Colonic mucosa (tissue), 4 donors: ENCODE results near the gene ARCN1. TPM values are rescaled to one million over a fixed set of nuclear protein-coding genes. Genes with fewer than 3 reads are reported as not detected.
"Not testable (repeated sequence)": the region's sequence is repeated elsewhere in the genome, so short reads cannot be mapped to it uniquely, and the experiment has no call there.

Source experiments
- DNase-seq: peaks from one replicate; pipeline ENCODE4 v3.0.0-alpha.2; 2020
- H3K27ac ChIP-seq: fragments of 200-600 bp; one replicate; pipeline ENCODE4 v1.8.0; 2021
- H3K27me3 ChIP-seq: fragments of 200-600 bp; one replicate; pipeline ENCODE4 v1.8.0; 2021
- H3K36me3 ChIP-seq: fragments of 200-600 bp; one replicate; pipeline ENCODE4 v1.8.0; 2021
- H3K4me1 ChIP-seq: fragments of 200-600 bp; one replicate; pipeline ENCODE4 v1.8.0; 2021; ENCODE audit warnings: mild to moderate bottlenecking
- H3K4me3 ChIP-seq: fragments of 200-600 bp; one replicate; pipeline ENCODE4 v1.8.0; 2021
- H3K9ac ChIP-seq, 2 donors: one replicate each; pipeline ENCODE4 v1.7.0; 2013; ENCODE audit warnings: control low read depth in 2 of 2, low read depth in 2 of 2, low read length in 2 of 2
- H3K9me3 ChIP-seq: fragments of 200-600 bp; one replicate; pipeline ENCODE4 v1.8.0; 2021
- CTCF ChIP-seq: fragments of 200-600 bp; IDR thresholded peaks from one replicate; pipeline ENCODE4 v1.8.0; 2022; ENCODE audit warnings: antibody characterized with exemption, mild to moderate bottlenecking
- intact Hi-C: fragments of 100-400 bp; cut with DNase I; formaldehyde crosslinking; loops from one replicate; pipeline ENCODE4 v1.14.1; 2022
- total RNA-seq, 2 donors: library from RNA; stranded (reverse); fragmentation: NEBNext Ultra II Directional in 1 of 2; extraction: Animal tissue kit (Norgen Biotek cat#: 25700) in 1 of 2; gene quantifications; one replicate each; pipeline ENCODE4 v1.2.1, GENCODE V29; 2021
- donor health status: healthy.
- donor health status: DM: no; HTN: no; CAD: no.
- donor health status: DM: no; HTN: no; CAD: no.

Gene ARCN1
- total RNA-seq, 2 donors from 2014 or later, result 151 to 171 TPM

- H3K36me3 ChIP-seq, result peaks cover 23% of the 10 kb centered on the region
- not testable (repeated sequence) for H3K4me1 ChIP-seq, H3K9ac ChIP-seq, DNase-seq, H3K27me3 ChIP-seq, H3K9me3 ChIP-seq, H3K4me3 ChIP-seq, H3K27ac ChIP-seq
- TF ChIP-seq CTCF, result peak; percentile 40
- intact Hi-C loops, result loop anchor here (5.0 kb wide), 1 partner anchor 42 kb away; no protein-coding TSS in a partner anchor
Observed at GRCh38 chr11:118594984-118595383, 22.8 kb downstream of the ARCN1 start.

GRCh38 chr11:118596224-118597146 is 24.3 kb downstream of the ARCN1 start:
- intact Hi-C loops, result loop anchor here (5.0 kb wide), 1 partner anchor 41 kb away; no protein-coding TSS in a partner anchor

GRCh38 chr11:118597556-118597955 is 25.3 kb downstream of the ARCN1 start:
- Histone ChIP-seq H3K4me1 (no peaks in the 10 kb centered on the region), H3K27me3 (no peaks in the 10 kb centered on the region), H3K4me3 (no peak overlapping the region), H3K9ac (no peak overlapping the region), H3K36me3 (peaks cover 30% of the 10 kb centered on the region), H3K9me3 (no peaks in the 10 kb centered on the region), H3K27ac (no peak overlapping the region)
- intact Hi-C loops, result loop anchor here (5.0 kb wide), 1 partner anchor 40 kb away; no protein-coding TSS in a partner anchor
- no peak for DNase-seq
- no peak for TF ChIP-seq CTCF

More at GRCh38 chr11:118596224-118597146, 24.3 kb downstream of the ARCN1 start:
- Histone ChIP-seq H3K9me3 (no peaks in the 10 kb centered on the region), H3K4me3 (no peak overlapping the region), H3K27me3 (no peaks in the 10 kb centered on the region), H3K9ac (no peak overlapping the region), H3K4me1 (no peaks in the 10 kb centered on the region), H3K27ac (no peak overlapping the region), H3K36me3 (peaks cover 35% of the 10 kb centered on the region)
- no peak for DNase-seq
- TF ChIP-seq CTCF, result no peak

GRCh38 chr11:118602331-118602730 is 30.1 kb downstream of the ARCN1 start:
- Histone ChIP-seq H3K9ac (no peak overlapping the region), H3K4me1 (no peaks in the 10 kb centered on the region), H3K27me3 (no peaks in the 10 kb centered on the region), H3K36me3 (peaks cover 19% of the 10 kb centered on the region), H3K4me3 (no peak overlapping the region), H3K9me3 (no peaks in the 10 kb centered on the region), H3K27ac (no peak overlapping the region)
- DNase-seq, result no peak
- TF ChIP-seq CTCF, result no peak
- intact Hi-C loops, result loop anchor here (5.0 kb wide), 1 partner anchor 55 kb away; no protein-coding TSS in a partner anchor

- intact Hi-C loops, result loop anchor here (5.0 kb wide), 1 partner anchor 54 kb away; no protein-coding TSS in a partner anchor
- not testable (repeated sequence) for H3K9me3 ChIP-seq, H3K27me3 ChIP-seq, H3K4me3 ChIP-seq, H3K9ac ChIP-seq, H3K4me1 ChIP-seq, DNase-seq, H3K27ac ChIP-seq
- peaks cover 19% of the 10 kb centered on the region for H3K36me3 ChIP-seq
Observed at GRCh38 chr11:118603709-118604108, 31.5 kb downstream of the ARCN1 start.

- no peaks in the 10 kb centered on the region for H3K9me3 ChIP-seq
- peak overlapping the region in 1 of 2 donors; percentile 52 for H3K9ac ChIP-seq
- H3K27ac ChIP-seq, result peak overlapping the region; percentile 34
- DNase-seq, result no peak
- peaks cover 2% of the 10 kb centered on the region for H3K4me1 ChIP-seq
- intact Hi-C loops, result loop anchor here (5.0 kb wide), 1 partner anchor 53 kb away; no protein-coding TSS in a partner anchor
- no peak overlapping the region for H3K4me3 ChIP-seq
- peaks cover 19% of the 10 kb centered on the region for H3K36me3 ChIP-seq
- no peak for TF ChIP-seq CTCF
- H3K27me3 ChIP-seq, result peaks cover 12% of the 10 kb centered on the region
Observed at GRCh38 chr11:118604566-118604965, 32.4 kb downstream of the ARCN1 start.
